Measurements from ENCODE around the gene ZP1. TPM values are rescaled to one million over a fixed set of nuclear protein-coding genes. Genes with fewer than 3 reads are reported as not detected.

ZP1 gene
- total and polyA plus RNA-seq, 2 of the 4 experiments (the other 2 are of a cell fraction) = 0.18 to 1.6 TPM

DNA sequence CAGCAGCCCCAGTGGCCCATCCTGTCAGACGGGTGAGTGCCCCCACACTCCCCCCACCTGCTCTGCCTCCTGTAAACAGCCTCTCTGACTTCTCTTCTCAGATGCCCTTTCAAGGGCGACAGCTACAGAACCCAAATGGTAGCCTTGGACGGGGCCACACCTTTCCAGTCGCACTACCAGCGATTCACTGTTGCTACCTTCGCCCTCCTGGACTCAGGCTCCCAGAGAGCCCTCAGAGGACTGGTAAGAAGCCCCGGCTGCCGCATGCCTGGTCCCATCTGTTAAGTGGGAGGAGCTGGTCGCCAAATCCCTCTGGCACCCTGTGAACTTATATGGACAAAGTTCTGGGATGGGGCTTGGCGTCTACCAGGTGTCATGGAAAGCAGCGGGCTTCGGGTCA is 6.2 kb downstream of the ZP1 start:
- WGBS, 2 experiments (ENCODE audit: extremely low coverage in 2 of 2, insufficient read length in 1 of 2) = 75% methylated on average over 5 of the region's 12 CpGs; no CpG with 5 or more reads in 1 of the 2 experiments
- peak overlapping the region; percentile 33 for H3K14ac ChIP-seq (replicated peaks; ENCODE audit: low read depth, low read length)
- H3K4me2 ChIP-seq (ENCODE audit: low read depth, low read length) = peak overlapping the region; percentile 36
- H4K20me1 ChIP-seq (ENCODE audit: insufficient read depth, low read length) = no peaks in the 10 kb centered on the region
- TF ChIP-seq CEBPB (IDR thresholded peaks at IDR 0.05; ENCODE audit: low read depth, low read length) (no peak), MXI1 (IDR thresholded peaks at IDR 0.05; ENCODE audit: borderline replicate concordance, low read depth, low read length) (no peak), MAZ (IDR thresholded peaks at IDR 0.05; ENCODE audit: borderline replicate concordance, low read depth, low read length) (no peak), RFX5 (IDR thresholded peaks at IDR 0.05; ENCODE audit: low read depth, low read length) (no peak), NFE2L2 (IDR thresholded peaks at IDR 0.05; ENCODE audit: low read depth, low read length) (no peak), POLR2A (IDR thresholded peaks at IDR 0.05; ENCODE audit: low read depth, low read length) (no peak), CHD1 (IDR thresholded peaks at IDR 0.05; ENCODE audit: low read depth, low read length) (no peak), BHLHE40 (IDR thresholded peaks at IDR 0.05; ENCODE audit: low read depth, low read length) (no peak)
- TF ChIP-seq, protein P1, sequence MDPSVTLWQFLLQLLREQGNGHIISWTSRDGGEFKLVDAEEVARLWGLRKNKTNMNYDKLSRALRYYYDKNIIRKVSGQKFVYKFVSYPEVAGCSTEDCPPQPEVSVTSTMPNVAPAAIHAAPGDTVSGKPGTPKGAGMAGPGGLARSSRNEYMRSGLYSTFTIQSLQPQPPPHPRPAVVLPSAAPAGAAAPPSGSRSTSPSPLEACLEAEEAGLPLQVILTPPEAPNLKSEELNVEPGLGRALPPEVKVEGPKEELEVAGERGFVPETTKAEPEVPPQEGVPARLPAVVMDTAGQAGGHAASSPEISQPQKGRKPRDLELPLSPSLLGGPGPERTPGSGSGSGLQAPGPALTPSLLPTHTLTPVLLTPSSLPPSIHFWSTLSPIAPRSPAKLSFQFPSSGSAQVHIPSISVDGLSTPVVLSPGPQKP (IDR thresholded peaks at IDR 0.05; ENCODE audit: borderline replicate concordance, low read depth, low read length) = no peak
- TF ChIP-seq, protein P2, sequence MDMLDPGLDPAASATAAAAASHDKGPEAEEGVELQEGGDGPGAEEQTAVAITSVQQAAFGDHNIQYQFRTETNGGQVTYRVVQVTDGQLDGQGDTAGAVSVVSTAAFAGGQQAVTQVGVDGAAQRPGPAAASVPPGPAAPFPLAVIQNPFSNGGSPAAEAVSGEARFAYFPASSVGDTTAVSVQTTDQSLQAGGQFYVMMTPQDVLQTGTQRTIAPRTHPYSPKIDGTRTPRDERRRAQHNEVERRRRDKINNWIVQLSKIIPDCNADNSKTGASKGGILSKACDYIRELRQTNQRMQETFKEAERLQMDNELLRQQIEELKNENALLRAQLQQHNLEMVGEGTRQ (IDR thresholded peaks at IDR 0.05; ENCODE audit: low read depth, low read length) = no peak
- H3K27ac ChIP-seq (ENCODE audit: insufficient read depth, low read length) = peak overlapping the region; percentile 33
- peak overlapping the region; percentile 49; the same call in 1 of the 2 replicates for H3K4ac ChIP-seq (ENCODE audit: low read depth, low read length)
- H2AFZ ChIP-seq (replicated peaks; ENCODE audit: low read length, poor library complexity) = peak overlapping the region; percentile 80
- peak overlapping the region; percentile 52 for H3K18ac ChIP-seq (ENCODE audit: low read depth, low read length)
- H2BK20ac ChIP-seq (ENCODE audit: low read depth, low read length) = 0 out of 2 replicates have a peak overlapping the region, but pooled peaks have one; percentile 23
- no peak overlapping the region for H3K56ac ChIP-seq (ENCODE audit: extremely low read depth, insufficient read depth, low read length)
- H3K36me3 ChIP-seq (ENCODE audit: control insufficient read depth, insufficient read depth, low read length) = no peaks in the 10 kb centered on the region
- no TSS peak for BruUV-seq (replicated peaks)
- H4K91ac ChIP-seq (ENCODE audit: insufficient read depth, low read depth, low read length) = peak overlapping the region; percentile 81
- peak overlapping the region; percentile 43 for H2AK9ac ChIP-seq (replicated peaks; ENCODE audit: low read depth, low read length, poor library complexity)
- peaks cover 23% of the 10 kb centered on the region for H3K9me1 ChIP-seq (ENCODE audit: insufficient read depth, low read length)
- dilution Hi-C loops (cut with HindIII; ENCODE audit: low sequenced_read_pairs, unreplicated experiment) = no loop called here
- H3K4me3 ChIP-seq (ENCODE audit: insufficient read depth, low read depth, low read length) = no peak overlapping the region
- peak overlapping the region; percentile 4; the same call in 1 of the 2 replicates for H3K9ac ChIP-seq (ENCODE audit: low read depth, low read length)
- ATAC-seq (ENCODE audit: low read depth) = no peak; the same call in 1 of the 2 replicates
- peak overlapping the region; percentile 32; the same call in 1 of the 2 replicates for H2AK5ac ChIP-seq (ENCODE audit: low read depth, low read length)
- peaks cover 22% of the 10 kb centered on the region for H3K4me1 ChIP-seq (ENCODE audit: control insufficient read depth, insufficient read depth, low read length)
- intact Hi-C loops (cut with micrococcal nuclease) = no loop called here
- in situ Hi-C loops (cut with MboI; ENCODE audit: low sequenced_read_pairs) = no loop called here
- H3K9me3 ChIP-seq (ENCODE audit: control insufficient read depth, insufficient read depth, low read length) = no peaks in the 10 kb centered on the region
- H3K79me1 ChIP-seq (ENCODE audit: low read depth in 1 of 2, low read length in 2 of 2) = 0 out of 4 replicates have a peak, but pooled peaks cover 0 to 3% of the 10 kb centered on the region in 2 experiments
- peak overlapping the region; percentile 62; the same call in 1 of the 2 replicates for H2BK120ac ChIP-seq (ENCODE audit: low read depth, low read length)
- no peak for DNase-seq
- peak overlapping the region; percentile 37; the same call in 1 of the 2 replicates for H4K5ac ChIP-seq (ENCODE audit: low read depth, low read length)
- H2BK5ac ChIP-seq (ENCODE audit: low read depth, low read length, poor library complexity, severe bottlenecking) = peak overlapping the region; percentile 79
- H2BK15ac ChIP-seq (ENCODE audit: low read depth, low read length) = no peak overlapping the region
- ChIA-PET CTCF (interaction anchor here (0.9 to 2.5 kb wide), 4 partner anchors 14 to 42 kb away, joined by 3 to 11 read pairs (median 6); no protein-coding TSS in a partner anchor), POLR2A (ENCODE audit: unreplicated experiment) (no interaction called here)
- peak overlapping the region; percentile 44 to 62; a peak in 3 of 4 replicates for H4K8ac ChIP-seq (ENCODE audit: low read depth in 2 of 2, low read length in 2 of 2)
- H3K23ac ChIP-seq (ENCODE audit: low read depth, low read length) = peak overlapping the region; percentile 34; the same call in 1 of the 2 replicates
- no peaks in the 10 kb centered on the region; the same call in none of the 2 replicates for H3K27me3 ChIP-seq (ENCODE audit: control insufficient read depth, insufficient read depth, low read length)
